NB4 (cell line): ENCODE results near the gene CASP9.
A peak's percentile ranks its signal among the peaks of the same experiment; 100 is the strongest.
"Not testable (repeated sequence)": the region's sequence is repeated elsewhere in the genome, so short reads cannot be mapped to it uniquely, and the experiment has no call there.

Source experiments
- DNase-seq: peaks from one replicate; pipeline ENCODE4 v3.0.0; 2010; ENCODE audit warnings: low read depth
- H3K4me3 ChIP-seq: one replicate; pipeline ENCODE4 v1.5.1; 2011; ENCODE audit warnings: mild to moderate bottlenecking, low read depth, low read length, moderate library complexity
- MYC ChIP-seq: IDR thresholded peaks from 2 replicates; pipeline ENCODE4 v1.6.1; 2011; ENCODE audit warnings: low read depth, low read length
- POLR2A ChIP-seq: IDR thresholded peaks from 2 replicates; pipeline ENCODE4 v1.6.1; 2011; ENCODE audit warnings: mild to moderate bottlenecking; ENCODE audit not compliant: insufficient read length; ENCODE audit errors: extremely low read depth
- TF ChIP-seq, protein P1 (sequence below): IDR thresholded peaks from one replicate; pipeline ENCODE4 v1.5.1; 2012; ENCODE audit warnings: low read depth, low read length
- TF ChIP-seq, protein P2 (sequence below): IDR thresholded peaks from 2 replicates; pipeline ENCODE4 v1.6.1; 2011; ENCODE audit warnings: low read depth, low read length

The CASP9 gene

DNA sequence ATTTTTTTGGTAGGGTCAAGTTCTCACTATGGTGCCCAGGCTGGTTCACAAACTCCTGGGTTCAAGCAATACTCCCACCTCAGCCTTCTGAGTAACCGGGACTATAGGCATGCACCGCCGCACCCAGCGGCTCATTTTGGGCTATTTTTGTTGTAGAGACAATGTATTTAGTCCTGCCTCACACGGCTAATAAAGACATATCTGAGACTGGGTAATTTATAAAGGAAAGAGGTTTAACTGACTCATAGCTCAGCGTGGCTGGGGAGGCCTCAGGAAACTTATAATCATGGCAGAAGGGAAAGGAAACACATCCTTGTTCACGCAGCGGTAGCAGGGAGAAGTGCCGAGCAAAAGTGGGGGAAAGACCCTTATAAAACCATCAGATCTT, 63.3 kb downstream of the CASP9 start:
- no peak for DNase-seq
- H3K4me3 ChIP-seq, result no peak overlapping the region
- TF ChIP-seq MYC (no peak), POLR2A (no peak)
- TF ChIP-seq, protein P1, sequence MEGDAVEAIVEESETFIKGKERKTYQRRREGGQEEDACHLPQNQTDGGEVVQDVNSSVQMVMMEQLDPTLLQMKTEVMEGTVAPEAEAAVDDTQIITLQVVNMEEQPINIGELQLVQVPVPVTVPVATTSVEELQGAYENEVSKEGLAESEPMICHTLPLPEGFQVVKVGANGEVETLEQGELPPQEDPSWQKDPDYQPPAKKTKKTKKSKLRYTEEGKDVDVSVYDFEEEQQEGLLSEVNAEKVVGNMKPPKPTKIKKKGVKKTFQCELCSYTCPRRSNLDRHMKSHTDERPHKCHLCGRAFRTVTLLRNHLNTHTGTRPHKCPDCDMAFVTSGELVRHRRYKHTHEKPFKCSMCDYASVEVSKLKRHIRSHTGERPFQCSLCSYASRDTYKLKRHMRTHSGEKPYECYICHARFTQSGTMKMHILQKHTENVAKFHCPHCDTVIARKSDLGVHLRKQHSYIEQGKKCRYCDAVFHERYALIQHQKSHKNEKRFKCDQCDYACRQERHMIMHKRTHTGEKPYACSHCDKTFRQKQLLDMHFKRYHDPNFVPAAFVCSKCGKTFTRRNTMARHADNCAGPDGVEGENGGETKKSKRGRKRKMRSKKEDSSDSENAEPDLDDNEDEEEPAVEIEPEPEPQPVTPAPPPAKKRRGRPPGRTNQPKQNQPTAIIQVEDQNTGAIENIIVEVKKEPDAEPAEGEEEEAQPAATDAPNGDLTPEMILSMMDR, result no peak
- TF ChIP-seq, protein P2, sequence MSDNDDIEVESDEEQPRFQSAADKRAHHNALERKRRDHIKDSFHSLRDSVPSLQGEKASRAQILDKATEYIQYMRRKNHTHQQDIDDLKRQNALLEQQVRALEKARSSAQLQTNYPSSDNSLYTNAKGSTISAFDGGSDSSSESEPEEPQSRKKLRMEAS, result no peak

DNA sequence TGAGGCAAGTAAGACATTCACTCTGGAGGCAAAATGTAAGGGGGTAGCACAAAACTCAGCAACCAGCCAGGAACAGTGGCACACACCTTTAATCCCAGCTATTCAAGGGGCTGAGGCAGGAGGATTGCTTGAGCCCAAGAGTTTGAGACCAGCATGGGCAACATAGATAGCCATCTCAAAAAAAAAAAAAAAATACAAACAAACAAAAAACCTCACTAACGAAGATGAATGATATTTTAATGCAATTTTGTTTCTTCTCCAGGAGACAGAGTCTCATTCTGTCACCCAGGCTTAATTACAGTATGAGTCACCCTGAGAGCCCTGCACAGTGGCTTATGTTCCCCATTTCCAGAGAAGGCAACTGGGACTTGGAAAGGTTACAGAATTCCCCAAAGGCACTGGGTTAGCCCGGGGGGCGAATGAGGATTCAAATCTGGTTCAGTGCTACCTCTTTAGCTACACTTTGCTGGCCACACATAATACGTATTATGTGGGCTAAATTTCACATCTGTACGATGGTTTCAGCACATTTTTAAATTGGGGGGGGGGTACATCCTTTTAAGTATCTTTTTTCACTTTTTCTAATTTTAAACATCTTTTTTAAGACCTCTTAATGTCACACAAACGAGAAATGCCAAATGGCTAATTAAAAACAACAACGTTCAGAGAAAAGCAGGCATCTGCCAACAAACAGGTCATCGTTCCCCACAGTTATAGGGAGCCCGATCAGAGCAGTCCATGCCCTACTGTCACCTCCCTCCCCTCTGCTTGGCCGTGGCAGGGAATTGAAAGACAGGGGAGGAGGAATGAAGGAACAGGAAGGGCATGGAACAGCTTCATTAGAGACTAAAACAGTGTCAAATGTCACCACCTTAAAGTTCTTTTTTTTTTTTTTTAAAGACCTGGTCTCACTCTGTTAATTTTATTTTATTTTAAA, 64.0 kb downstream of the CASP9 start:
- TF ChIP-seq MYC (no peak), POLR2A (no peak)
- TF ChIP-seq, protein P2, result no peak
- TF ChIP-seq, protein P1, result no peak
- no peak overlapping the region for H3K4me3 ChIP-seq
- peak; percentile 51 for DNase-seq

DNA sequence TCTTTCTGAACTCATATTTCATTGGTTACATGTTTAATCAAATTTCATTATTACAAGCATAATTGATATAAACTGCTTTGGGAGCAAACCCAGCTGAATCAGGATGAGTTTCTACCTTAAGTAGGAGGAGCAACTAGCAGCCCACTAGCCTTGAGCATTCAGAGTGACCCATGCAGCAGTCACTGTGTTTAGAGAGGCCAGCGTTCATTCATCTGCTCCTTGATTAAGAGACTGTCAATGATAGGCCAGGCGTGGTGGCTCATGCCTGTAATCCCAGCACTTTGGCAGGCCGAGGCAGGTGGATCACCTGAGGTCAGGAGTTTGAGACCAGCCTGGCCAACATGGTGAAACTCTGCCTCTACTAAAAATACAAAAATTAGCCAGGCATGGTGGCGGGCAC, 65.6 kb downstream of the CASP9 start:
- not testable (repeated sequence) for DNase-seq, H3K4me3 ChIP-seq

DNA sequence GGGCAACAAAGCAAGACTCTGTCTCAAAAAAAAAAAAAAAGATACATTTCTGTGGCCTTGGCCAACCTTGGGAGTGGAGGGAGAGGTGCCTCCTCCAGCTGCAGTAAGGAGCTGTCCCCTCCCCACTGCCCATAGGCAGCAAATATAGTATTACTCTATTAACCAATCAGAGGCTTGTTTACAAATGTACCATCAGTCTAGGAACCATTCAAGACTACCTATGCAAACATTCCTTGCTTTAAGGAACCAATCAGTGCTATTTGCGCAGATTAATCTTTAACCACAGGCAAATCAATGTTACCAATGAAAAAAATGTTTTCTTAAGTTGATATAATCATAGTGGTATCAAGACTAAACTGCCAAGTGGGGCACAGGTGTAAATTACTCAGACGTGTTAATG, 66.4 kb downstream of the CASP9 start:
- TF ChIP-seq, protein P2, result no peak
- TF ChIP-seq, protein P1, result no peak
- TF ChIP-seq MYC (no peak), POLR2A (no peak)
- no peak overlapping the region for H3K4me3 ChIP-seq
- DNase-seq, result no peak

DNA sequence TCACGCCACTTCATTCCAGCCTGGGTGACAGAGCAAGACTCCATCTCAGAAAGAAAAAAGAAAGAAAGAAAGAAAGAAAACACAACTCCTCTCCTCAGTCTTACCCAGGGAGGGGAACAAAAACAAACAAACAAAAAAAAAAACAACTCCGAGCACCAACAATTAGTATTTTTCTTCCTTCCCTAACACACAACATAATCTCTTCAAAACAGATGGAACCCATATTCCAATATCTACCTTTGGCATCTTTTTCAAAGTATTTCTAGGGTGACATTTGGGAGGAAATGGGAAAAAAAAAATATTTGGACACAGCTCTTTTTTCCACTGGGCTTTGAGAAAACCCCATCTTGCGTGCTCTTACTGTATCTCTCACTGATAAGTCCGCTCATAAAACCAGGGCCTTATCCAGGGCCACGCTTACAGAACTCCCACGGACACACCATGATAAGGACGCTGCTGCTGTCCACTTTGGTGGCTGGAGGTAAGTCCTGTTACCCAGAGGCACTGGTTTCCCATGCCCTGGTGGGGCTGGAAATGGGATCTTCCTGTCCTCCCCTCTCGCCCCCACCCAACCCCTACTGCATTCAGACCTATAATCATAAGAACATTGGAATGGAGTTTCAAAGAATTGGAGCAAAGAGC, 67.6 kb downstream of the CASP9 start, which contains the start of gene CELA2A:
CELA2A (plus strand) TSS at position 420 of the 642 bp plus-strand sequence; CDS start at position 442, 22 bp downstream.
- TF ChIP-seq, protein P1, result no peak
- TF ChIP-seq, protein P2, result no peak
- TF ChIP-seq POLR2A (no peak), MYC (no peak)
- no peak for DNase-seq
- H3K4me3 ChIP-seq, result no peak within 1 kb of the TSS

DNA sequence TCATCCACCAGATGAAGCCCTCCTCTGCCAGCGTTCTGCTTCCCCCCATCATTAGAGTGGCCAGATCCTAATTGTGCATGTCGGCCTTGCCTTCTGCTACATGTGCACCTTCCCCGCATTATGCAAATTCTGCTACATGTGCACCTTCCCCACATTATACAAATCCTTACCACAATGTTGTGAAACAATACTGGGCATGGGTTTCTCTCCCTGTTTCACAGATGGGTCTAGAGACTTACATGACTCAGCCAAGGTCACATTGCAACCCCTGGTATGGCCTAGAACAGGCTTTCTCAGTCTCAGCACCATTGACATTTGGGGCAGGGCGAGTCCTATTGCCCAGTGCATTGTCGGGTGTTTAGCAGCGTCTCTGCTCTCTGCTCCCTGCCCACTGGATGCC, 68.5 kb downstream of the CASP9 start:
- H3K4me3 ChIP-seq, result no peak overlapping the region
- DNase-seq, result peak; percentile 90
- TF ChIP-seq, protein P1, result no peak
- TF ChIP-seq, protein P2, result peak; percentile 67
- peak; percentile 52; the same call in 1 of the 2 replicates for TF ChIP-seq MYC
